HG03135 (cell line): ENCODE data around the gene B3GAT1.

Experiments
- ATAC-seq: cut with Tn5 transposase; IDR thresholded peaks from one replicate; pipeline ENCODE4 v1.9.1; 2021; ENCODE audit warnings: mild to moderate bottlenecking, moderate library complexity; ENCODE audit not compliant: unreplicated experiment

Gene B3GAT1

DNA sequence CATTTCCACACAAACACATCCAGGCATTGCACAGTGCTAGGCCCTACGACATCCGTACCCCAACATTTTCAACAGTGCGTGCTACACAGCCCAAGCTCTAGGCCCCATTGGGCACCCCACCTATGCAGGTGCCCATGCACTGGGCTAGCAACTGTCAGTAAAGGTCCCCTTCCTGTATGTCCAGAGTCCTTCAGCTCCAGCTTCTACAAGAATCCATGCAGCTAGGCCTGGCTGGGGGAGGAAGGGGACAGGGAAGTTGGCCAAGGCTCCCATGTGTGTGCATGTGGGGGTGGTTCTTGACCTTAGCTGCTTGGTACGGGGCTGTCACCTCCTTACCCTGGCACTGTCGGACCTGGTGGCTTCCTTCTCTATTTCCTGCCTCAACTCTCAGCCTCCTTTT lies 1.3 kb downstream of the B3GAT1 start:
- ATAC-seq: no peak

DNA sequence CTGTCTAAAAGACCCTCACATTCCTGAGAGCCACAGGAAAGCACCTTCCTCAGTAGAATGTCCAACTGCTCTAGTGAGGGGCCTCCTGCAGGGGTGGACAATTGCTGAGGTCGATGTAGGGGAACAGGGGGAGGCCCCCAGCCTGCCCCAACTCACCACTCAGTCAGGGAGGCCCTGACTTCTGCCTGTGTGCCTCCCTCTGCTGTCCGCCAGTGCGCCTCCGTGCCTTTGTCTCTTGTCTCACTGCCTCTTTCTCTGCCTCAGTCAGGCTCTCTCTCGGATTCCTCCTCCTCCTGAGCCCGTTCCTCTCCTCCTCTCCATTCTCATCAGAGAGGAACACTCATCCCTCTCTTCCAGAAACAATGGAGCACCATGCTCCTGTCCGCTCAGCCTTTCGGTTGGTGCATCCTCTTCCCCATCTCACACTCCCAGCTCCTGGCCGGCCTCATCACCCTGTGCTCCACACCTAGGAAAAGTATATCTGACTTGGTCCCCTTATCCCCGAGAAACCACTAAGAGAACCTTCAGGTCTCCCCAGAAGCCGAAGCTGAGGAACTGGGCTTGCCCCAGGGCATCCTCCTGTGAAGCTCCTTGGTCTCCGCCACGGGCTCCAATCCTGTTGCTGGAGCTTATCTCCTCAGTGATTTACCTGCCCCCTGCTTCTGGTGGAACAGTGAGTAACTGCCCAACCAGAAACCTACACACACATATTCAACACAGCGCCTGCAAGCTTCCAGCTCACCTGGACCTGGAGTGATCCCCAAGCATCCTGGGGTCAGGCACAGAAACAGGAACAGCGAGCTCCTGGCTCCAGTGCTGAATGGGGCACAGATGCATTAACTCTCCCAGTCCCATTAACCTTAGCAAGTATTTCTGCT lies 2.3 kb downstream of the B3GAT1 start:
- ATAC-seq: no peak

DNA sequence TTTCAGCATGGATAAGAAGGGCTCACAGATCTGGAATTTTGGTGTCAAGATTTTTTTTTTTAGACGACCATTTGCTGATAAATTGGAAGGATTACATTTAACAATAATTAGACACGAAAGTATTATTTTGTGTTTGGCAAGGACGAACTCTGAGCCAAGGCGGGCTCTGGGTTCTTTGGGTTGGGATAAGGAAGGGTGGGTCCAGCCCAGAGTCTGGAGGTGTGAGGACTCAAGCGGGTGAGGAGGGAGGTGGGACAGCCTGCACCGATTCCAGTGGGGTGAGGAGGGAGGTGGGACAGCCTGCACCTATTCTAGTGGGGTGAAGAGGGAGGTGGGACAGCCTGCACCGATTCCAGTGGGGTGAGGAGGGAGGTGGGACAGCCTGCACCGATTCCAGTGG lies 4.1 kb downstream of the B3GAT1 start:
- ATAC-seq: no peak

DNA sequence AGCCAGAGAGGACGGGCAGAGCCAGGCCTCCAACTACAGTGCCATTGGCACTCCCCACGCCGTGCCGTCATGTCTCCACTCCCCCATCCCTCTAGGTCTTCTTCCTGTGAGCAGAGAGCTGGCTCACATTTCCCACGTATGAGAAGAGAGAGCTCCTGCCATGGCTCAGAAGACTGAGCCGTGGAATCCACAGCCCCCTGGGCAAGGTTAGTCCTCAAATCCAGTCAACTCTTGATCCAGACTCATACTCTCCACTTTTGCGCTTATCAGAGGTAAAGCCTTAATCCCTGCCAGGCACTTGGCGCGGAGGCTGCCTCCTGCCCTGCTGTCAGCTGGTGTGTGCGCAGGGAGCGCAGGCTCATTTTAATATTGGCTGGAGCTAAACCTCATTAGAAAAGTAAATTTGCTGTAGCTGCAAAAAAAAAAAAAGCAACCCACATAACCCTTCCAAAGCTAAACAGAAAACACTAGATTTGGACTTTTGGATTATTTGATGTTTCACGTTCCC lies 4.7 kb downstream of the B3GAT1 start:
- ATAC-seq: no peak

DNA sequence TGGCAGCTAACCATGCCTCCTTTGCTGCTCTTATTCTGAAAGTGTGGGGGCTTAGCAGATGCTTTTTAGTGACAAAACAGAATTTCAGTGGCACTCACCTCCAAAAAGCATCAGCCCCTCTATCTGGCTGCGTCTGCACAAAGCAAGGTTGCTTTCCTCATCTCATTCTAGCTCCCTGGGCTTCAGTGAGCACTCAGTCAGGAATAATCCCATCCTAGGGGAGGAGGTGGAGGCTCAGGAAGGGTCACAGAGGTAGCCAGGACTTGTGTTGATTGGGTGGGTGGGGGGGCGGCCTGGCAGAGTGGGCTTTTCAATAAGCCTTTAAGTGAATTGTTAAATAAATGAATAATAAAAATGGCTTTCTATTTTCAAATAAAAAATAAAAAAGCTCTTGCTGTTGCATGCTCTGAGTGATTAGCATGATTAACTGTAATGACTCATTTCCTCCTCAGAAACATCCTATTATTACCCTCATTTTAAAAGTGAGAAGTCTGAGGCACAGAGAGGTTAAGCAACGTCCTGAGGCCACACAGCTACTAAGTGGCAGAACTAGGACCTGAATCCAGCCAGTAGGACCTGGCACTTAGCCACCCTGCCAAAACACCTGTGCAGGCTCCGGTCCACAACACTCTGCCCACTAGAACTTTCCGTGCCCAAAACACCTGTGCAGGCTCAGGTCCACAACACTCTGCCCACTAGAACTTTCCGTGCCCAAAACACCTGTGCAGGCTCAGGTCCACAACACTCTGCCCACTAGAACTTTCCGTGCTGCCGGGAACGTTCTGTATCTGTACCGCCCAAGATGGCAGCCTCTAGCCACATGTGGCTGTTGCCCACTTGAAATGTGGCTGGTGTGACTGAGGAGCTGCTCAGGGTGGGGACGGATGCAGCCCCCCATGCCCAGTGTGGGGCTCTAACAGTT lies 5.5 kb downstream of the B3GAT1 start:
- no peak for ATAC-seq

DNA sequence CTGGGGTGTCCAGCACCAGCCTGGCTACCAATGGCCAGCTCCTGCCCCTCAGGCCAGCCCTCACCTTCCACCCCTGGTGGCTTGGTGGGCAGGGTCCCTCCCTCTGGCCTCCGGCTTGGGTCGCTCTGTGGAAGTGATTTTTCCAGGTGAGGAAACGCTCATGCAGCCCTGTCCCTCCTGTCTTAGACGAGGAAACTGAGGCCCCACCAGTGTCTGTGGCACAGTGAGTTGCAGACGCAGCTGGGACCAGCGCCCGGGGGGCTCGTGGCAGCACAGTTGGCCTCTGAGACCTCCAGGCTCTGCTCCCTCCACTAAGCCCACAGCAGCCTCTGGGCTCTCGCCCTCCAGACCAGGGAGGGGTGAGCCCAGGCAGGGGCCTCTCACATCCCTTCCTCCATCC lies 6.2 kb downstream of the B3GAT1 start:
- no peak for ATAC-seq

DNA sequence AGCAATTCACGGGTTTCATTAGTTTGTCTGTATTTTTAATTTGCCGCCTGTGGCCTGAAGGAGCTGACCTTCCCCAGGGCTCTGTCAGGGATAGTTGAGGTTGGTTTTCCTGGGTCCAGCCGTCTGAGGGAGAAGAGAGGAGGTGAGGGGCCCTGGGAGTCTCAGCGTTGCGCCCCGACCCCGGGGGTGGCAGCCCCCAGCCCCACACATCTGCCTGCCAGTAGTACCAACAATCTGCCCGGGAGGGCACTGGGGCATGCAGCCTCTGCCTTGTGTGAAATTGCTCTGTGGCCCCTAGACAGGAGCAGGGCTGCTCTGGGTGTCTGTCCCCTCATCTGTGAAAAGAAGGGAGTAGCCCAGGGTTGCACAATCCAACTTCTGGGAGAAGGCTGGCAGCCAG lies 6.6 kb downstream of the B3GAT1 start:
- ATAC-seq: no peak

DNA sequence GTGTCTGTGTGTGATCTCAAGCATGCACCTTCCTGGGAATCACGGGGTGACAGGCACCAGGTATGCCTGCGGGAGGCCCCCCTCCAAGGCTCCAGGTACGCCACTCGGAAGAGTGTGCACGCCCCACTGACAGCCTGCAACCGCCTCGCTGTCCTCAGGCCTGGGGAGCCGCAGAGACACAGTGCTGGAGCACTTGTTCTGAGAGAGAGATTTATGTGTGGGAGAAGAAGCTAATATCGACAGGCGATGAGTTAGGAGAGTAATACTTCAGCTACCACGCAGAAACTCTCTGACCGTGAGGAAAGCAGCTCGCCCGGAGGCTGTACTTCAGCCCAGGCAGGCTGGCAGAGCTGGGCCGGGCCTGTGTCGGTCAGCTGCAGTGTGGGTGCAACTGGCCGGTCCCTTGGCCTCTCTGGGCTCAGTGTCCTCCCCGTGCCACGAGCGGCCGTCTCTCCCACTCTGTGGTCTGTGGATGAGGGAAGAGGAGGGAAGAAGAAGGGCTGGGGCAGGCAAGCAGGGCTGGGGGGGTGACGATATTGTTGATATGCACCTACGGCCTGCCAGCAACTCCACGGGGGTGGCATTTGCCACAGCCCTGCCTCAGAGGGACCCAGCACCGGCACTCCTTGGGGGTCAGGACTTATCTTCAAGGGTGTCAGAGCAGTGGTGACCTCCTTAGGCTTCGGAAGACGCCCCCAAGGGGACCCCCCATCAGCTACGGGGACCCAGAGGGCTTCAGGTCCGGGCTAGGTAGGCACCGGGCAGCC lies 7.3 kb downstream of the B3GAT1 start:
- ATAC-seq: no peak

DNA sequence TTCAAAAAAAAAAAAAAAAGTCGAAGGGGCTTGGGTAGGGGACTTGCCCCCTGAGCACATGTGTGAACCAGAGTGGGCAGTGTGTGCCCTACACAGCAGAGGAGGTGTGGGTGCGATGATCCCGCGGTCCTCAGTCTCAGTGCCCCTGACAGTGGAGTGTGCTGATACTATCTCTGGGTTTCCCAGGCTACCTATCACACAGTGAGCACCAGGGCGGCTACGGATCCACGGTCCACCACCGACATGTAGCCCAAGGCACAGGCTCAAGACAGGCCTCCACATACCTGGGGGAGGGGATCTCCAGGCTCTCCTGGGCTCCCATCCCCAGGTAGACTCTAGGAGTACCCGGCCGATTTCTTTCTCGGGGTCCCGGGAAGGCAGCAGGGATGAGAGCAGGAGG lies 9.1 kb downstream of the B3GAT1 start:
- no peak for ATAC-seq

DNA sequence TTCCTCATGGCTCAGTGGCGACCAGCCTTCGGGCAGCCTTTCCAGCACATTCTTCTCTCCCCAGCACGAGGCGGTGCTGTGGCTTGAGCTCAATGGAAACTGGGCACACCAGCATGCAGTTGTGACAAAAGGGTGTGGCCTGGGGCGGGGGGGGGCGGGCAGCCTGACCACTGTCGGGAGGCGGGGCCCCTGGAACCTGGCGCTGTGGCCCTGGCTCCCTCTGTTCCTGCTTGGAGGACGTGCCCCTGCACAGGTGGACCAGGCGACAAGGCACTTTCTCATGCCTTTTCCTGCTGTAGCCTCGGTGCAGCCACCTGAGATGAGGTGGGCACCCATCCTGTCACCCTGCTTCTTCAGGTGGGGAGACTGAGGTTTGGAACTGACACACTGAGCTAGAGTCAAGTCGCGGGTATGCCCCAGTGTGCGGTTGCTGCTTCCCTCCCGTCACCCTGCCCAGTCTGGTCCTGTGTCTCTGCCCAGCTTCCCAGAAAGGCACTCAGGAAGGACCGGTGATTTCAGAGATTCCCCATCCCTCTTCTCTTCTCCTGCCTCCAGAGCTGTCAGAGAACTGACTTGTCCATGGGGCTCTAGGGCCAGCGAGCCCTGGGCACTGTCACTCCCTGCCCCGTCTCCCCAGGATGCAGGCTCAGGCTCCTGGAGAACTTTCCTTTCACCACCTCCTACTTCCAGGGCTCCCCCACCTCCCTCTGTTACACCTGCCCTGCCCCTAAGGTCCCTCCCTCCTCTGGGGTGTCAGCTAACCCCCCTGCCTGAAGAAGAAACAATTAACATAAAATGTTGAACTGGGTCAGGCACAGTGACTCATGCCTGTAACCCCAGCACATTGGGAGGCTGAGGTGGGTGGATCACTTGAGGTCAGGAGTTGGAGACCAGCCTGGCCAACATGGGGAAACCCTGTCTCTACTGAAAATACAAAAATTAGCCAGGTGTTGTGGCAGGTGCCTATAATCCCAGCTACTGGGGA lies 9.9 kb downstream of the B3GAT1 start:
- ATAC-seq: no peak

DNA sequence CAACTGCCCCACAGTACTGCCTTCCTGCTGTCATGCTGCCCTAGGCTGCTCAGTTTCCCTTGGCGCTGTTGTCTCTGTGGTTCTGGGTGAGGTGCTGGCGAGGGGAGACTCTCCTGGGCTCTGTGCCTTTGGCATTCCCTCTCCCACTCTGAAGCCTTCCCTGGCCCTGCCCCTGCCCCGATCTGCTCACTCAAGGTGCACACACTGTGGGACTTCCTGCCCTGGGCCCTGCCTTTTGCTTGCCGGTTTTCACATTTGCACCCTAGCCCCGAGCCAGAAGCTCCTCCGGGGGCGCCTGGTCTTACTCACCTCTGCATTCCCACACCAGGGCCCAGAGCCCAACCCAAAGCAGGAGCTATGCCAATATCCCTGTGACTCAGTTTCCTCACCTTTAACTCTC lies 12.0 kb downstream of the B3GAT1 start:
- no peak for ATAC-seq

DNA sequence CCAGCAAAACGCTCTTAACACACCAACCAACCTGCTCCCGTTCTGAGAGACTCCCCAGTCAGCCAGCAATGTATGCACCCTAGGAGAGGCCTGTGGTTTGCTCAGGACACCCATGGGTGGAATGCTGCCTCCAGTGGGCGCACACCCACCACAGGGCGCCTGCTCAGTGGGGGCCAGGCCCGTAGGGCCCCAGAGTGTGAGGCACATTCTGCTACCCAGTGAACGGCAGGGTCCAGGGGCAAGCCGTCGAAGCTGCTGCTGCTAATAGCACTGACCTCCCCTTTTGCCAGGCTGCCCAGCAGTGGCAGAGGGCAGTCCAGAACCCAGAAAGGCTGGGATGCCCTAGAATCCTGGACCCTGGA lies 12.8 kb downstream of the B3GAT1 start:
- ATAC-seq: no peak

DNA sequence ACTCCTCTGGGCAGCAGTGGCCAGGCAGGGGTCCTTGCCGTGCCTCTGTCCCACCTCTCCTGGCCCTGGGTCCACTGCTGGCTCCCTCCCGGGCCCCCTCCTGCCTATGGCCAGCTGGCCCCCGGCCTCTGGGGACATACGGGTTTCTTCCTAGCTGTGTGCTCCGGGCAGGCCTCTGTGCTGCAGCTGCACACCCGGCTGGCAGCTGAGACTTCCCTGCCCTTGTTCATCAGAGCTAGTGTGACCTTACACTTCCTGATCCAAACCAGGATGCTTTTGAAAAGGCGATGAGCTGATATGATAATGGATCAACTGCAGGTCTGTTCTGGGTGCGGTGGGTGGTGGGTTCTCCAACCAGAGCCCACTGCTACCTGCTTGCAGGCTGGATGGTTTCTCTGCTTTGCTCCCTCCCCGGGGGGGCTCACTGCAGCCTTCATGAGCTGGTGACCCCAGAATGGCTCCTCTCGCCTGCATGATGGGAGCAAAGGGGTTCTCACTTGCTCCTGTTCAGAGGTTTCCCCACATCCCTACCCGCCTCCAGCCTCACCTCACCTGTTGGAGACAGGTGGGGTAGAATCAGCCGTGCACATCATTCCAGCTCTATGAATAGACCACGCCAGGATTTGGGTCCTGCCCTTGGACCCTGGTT lies 13.3 kb downstream of the B3GAT1 start:
- no peak for ATAC-seq

DNA sequence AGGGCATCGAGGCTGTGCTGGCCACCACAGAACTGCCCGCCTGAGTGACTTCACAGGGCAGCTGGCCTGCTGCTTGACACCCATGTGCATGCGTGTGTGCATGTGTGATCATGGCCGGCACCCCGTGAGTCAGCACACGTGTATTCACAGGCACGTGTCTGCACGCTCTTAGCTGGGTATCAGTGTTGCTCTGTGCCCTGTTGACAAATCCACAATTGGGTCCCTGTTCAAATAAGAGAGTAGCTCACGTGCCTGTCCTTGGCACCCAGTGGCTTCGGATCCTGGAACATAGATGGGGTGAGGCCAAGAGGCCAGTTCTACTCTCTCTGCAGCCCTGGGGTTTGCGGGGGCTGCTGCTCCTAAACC lies 14.0 kb downstream of the B3GAT1 start:
- no peak for ATAC-seq

DNA sequence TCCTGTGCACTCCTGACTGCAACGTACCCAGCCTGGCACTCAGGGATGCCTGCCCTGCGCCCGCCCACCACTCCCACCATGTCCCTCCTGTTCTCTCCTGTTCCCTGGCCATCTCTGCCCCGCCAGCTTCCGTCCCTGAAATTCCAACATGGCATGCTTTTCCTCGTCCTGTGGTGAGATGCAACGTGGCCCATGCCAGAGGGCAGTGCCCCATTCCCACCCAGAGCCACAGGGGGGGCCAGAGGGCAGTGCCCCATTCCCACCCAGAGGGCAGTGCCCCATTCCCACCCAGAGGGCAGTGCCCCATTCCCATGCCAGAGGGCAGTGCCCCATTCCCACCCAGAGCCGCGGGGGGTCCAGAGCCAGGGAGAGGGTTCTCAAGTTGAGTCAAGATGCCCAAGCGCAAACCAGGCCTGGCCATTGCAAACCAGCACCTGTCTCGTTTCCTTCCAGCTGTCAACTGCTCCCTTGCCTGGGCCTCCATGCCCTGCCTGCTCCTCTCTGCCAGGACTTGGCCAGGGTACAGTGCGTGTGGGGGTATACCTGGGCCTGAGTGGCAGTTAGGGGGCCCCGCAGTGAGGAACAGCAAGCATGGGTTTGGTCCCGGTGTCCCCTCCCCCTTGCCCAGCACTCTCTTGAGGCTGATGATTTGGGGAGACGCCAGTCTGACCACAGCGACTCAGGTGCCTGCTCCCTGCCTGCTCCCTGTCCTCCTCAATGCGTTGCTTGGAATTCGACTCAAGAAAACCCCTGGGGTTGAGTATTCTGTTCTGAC lies 14.6 kb downstream of the B3GAT1 start:
- no peak for ATAC-seq

DNA sequence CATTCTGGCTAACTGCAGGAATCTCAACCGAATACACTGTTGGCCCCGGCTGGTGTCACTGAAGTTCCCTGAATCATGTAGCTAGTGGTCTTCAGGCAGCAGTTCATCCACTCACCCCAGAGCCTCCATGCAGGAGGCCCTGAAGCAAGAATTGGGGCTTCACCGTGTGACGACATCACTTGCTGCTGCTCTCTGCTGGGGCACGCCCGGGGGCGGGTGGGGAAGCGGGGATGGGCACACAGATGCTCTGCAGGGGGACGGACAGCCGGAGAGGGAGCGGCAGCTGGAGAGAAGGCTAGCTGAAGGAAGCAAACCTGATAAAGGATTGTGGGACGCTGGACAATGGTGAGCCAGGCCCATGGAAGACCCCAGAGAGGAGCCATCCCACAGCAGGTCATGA lies 17.0 kb downstream of the B3GAT1 start:
- no peak for ATAC-seq

DNA sequence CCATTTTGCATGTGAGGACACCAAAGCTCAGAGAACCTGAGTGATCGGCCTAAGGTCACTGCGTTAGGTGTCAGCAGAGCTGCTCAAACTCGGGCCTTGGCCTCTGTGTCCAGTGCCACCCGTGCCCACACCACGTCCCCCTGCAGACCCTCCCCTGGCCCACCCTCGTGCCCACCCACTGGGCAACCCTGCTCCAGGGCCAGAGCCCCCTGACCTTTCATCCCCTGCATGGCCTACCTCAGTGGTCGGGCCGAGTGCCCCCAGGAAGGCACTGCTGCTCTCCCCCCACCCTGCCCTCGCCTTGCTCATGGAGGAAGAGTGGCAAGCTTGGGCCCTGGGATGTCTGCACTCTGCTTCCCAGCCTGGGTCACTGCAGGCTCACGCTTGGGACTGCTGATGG lies 17.7 kb downstream of the B3GAT1 start:
- no peak for ATAC-seq

DNA sequence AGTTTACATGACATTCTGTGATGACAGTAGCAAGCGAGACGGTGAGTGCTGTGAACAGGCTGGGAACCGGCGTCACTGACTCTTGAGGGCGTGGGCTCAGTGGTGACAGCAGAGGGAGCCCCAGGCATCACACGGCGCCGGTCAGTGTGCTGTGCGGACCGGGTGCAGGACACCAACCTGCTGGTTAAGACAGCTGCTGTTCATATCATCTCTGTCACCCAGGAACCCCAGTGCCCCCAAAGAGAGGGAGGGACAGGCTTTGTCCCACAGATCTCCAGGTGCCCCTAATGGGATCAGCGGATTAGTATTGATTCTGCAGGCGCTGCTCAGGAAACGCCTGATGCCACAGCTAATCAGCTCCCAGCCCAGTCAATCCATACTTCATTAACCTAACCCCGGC lies 18.4 kb downstream of the B3GAT1 start:
- ATAC-seq: no peak
